ENCODE data around the gene CFAP97D2. TPM values are rescaled to one million over a fixed set of nuclear protein-coding genes. Genes with fewer than 3 reads are reported as not detected.

CFAP97D2 gene
- not detected for total RNA-seq (ENCODE audit: unreplicated experiment)
- long read RNA-seq = 0 reads

DNA sequence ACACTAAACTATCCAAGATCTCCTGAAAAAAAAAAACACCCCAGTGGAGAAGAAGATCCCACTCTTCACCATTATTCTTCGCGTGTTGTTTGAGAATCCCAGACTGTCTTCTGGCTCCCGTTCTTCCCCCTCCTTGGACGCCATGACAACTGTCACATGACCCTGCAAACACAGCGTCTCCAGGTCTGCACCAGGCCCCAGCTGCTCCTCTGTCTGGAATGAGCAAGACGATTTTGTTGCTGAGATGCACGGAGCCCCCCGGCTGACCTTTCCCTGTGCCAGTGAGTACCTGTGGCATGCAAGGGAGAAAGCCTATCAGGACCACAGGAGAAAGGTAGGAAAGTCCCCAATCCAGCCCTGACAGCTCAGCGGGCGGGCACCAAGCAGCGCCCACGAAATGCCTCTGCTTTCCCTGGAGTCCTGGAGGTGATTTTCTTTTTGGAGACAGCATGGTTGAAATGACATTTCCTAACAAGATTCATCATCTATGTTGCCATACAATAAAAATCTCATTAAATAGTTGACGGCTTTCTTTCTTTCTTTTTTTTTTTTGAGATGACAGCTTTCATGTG, at the start of gene CFAP97D2:
TSS of gene CFAP97D2 (plus strand) at position 171 of the 572 bp plus-strand sequence. CDS start at position 245, 74 bp downstream.
- no peak for DNase-seq (ENCODE audit: low spot score)
- H3K27ac Mint-ChIP-seq (ENCODE audit: unreplicated experiment) = no peak within 1 kb of the TSS
- TF ChIP-seq, protein P1, sequence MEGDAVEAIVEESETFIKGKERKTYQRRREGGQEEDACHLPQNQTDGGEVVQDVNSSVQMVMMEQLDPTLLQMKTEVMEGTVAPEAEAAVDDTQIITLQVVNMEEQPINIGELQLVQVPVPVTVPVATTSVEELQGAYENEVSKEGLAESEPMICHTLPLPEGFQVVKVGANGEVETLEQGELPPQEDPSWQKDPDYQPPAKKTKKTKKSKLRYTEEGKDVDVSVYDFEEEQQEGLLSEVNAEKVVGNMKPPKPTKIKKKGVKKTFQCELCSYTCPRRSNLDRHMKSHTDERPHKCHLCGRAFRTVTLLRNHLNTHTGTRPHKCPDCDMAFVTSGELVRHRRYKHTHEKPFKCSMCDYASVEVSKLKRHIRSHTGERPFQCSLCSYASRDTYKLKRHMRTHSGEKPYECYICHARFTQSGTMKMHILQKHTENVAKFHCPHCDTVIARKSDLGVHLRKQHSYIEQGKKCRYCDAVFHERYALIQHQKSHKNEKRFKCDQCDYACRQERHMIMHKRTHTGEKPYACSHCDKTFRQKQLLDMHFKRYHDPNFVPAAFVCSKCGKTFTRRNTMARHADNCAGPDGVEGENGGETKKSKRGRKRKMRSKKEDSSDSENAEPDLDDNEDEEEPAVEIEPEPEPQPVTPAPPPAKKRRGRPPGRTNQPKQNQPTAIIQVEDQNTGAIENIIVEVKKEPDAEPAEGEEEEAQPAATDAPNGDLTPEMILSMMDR (IDR thresholded peaks at IDR 0.05; ENCODE audit: unreplicated experiment) = no peak
- no peak within 1 kb of the TSS for H3K4me3 Mint-ChIP-seq (ENCODE audit: unreplicated experiment)
- H3K9me3 Mint-ChIP-seq (ENCODE audit: unreplicated experiment) = no peaks in the 10 kb centered on the region
- peaks cover 3% of the 10 kb centered on the region for H3K27me3 Mint-ChIP-seq (ENCODE audit: unreplicated experiment)
- no peaks in the 10 kb centered on the region for H3K36me3 Mint-ChIP-seq (ENCODE audit: low read depth, unreplicated experiment)
- no peaks in the 10 kb centered on the region for H3K4me1 Mint-ChIP-seq (ENCODE audit: unreplicated experiment)

DNA sequence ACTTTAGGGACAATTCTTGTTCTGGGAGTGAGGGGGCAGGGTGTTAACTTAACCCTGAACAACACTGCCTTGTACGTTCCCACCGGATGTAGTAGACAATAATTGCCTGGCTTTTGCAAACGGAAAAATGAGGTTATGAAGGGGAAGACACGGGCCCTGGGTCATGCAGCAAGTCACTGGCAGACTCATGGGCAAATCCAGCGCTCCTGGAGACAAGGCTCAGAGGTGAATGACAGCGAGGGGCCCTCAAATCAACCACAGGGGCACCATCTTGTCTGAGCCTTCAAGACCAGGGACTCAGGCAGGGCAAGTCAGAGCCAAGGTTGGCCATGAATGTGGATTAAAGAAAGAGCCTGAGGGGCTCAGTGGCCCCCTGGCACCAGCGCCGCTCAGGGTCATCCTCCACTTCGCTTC, 49.4 kb upstream of the CFAP97D2 start:
- Mint-ChIP-seq H3K4me3 (ENCODE audit: unreplicated experiment) (peak overlapping the region; percentile 81), H3K4me1 (ENCODE audit: unreplicated experiment) (peaks cover 57% of the 10 kb centered on the region), H3K27ac (ENCODE audit: unreplicated experiment) (peak overlapping the region; percentile 93), H3K36me3 (ENCODE audit: low read depth, unreplicated experiment) (peaks cover 22% of the 10 kb centered on the region), H3K9me3 (ENCODE audit: unreplicated experiment) (no peaks in the 10 kb centered on the region), H3K27me3 (ENCODE audit: unreplicated experiment) (peaks cover 31% of the 10 kb centered on the region)
- TF ChIP-seq, protein P1 (IDR thresholded peaks at IDR 0.05; ENCODE audit: unreplicated experiment) = no peak
- DNase-seq (ENCODE audit: low spot score) = no peak

DNA sequence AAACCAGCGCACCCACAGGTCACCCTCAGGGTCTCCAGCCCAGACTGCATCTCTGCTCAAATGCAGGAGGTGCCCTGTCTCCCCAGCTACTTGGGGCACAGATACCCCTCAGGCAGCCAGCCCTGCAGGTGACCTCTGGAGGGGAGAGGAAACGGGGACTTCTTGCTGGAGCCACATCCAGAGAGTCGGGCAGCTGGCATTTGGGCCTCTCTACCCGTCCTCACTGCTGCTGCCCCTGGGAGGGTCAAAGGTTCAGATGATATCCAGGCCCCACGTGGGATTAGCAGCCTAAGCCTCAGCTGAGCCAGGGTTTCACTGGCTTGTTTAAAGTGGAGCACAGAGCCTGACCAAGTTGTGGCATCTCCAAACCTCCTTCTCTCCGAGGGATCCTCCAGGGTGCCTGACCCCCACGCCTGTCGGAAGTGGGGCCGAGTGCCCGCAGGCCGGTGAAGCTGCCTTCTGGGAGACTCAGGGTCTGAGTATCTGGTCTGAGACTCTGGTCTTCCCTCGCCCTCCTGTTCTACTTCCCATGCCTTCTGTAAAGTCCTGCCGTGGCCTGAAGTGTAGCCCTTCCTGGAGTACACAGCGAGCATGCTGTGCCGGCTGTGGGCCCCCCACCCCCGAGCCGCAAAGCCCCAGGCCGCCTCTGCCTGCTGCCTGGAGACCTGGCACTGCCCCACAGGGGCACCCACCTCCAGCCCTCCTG, 48.8 kb upstream of the CFAP97D2 start:
- Mint-ChIP-seq H3K4me3 (ENCODE audit: unreplicated experiment) (peak overlapping the region; percentile 100), H3K36me3 (ENCODE audit: low read depth, unreplicated experiment) (peaks cover 22% of the 10 kb centered on the region), H3K27ac (ENCODE audit: unreplicated experiment) (peak overlapping the region; percentile 97), H3K27me3 (ENCODE audit: unreplicated experiment) (peaks cover 31% of the 10 kb centered on the region), H3K4me1 (ENCODE audit: unreplicated experiment) (peaks cover 58% of the 10 kb centered on the region), H3K9me3 (ENCODE audit: unreplicated experiment) (no peaks in the 10 kb centered on the region)
- no peak for DNase-seq (ENCODE audit: low spot score)
- TF ChIP-seq, protein P1 (IDR thresholded peaks at IDR 0.05; ENCODE audit: unreplicated experiment) = no peak

DNA sequence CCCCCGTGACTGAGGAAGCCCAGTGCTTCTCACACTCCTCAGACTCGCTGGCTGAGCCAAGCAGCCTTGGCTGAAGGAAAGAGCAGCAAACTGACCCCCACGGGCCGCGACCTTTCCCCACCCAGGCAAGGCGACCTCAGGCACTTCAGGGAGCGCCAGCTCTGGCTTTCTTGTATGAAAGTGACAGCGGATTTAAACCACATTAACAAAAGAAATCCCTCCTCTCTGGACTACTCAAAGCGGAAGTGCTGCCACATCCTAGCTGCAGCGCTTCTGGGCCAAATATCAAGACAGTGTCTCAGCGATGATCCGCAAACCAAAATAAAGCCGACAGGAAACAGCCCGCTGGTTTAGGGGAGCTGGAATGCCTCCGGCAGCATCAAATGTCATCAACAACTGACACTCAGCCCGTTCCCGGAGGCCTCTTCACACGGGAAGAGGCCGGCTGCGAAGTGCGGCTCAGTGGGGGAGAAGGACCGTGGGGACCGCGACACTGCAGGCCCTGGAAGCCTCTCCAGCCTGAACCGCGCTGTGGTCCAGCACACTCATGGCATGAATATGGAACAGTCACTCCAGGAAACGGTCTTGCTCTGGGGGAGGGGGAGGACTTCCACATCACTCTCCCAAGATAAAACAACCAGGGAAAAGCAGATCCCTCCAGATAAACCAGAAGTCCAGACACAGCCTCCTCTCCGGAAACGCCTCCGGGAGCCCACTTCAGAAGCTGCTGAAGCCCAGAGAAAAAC, 48.0 kb upstream of the CFAP97D2 start:
- Mint-ChIP-seq H3K4me1 (ENCODE audit: unreplicated experiment) (peaks cover 58% of the 10 kb centered on the region), H3K4me3 (ENCODE audit: unreplicated experiment) (peak overlapping the region; percentile 100), H3K9me3 (ENCODE audit: unreplicated experiment) (no peaks in the 10 kb centered on the region), H3K27me3 (ENCODE audit: unreplicated experiment) (peaks cover 31% of the 10 kb centered on the region), H3K36me3 (ENCODE audit: low read depth, unreplicated experiment) (peaks cover 22% of the 10 kb centered on the region), H3K27ac (ENCODE audit: unreplicated experiment) (peak overlapping the region; percentile 97)
- TF ChIP-seq, protein P1 (IDR thresholded peaks at IDR 0.05; ENCODE audit: unreplicated experiment) = no peak
- DNase-seq (ENCODE audit: low spot score) = peak; percentile 56
